HG02571 (cell line): ENCODE results near the gene PTPRU.

ENCODE experiments used
- ATAC-seq: cut with Tn5 transposase; IDR thresholded peaks from one replicate; pipeline ENCODE4 v1.9.1; 2021; ENCODE audit warnings: mild to moderate bottlenecking, moderate library complexity; ENCODE audit not compliant: unreplicated experiment

The PTPRU gene

GRCh38 chr1:29243023-29243870 is 6.9 kb downstream of the PTPRU start:
- ATAC-seq: no peak

GRCh38 chr1:29243871-29244200 is 7.5 kb downstream of the PTPRU start:
- no peak for ATAC-seq

GRCh38 chr1:29245261-29245660 is 8.9 kb downstream of the PTPRU start:
- no peak for ATAC-seq

GRCh38 chr1:29245876-29246275 is 9.6 kb downstream of the PTPRU start:
- ATAC-seq: no peak

GRCh38 chr1:29247044-29247443 is 10.7 kb downstream of the PTPRU start:
- ATAC-seq: no peak

- no peak for ATAC-seq
Observed at GRCh38 chr1:29247571-29248273, 11.4 kb downstream of the PTPRU start.

GRCh38 chr1:29248409-29248808 is 12.1 kb downstream of the PTPRU start:
- ATAC-seq: no peak

GRCh38 chr1:29249170-29249691 is 12.9 kb downstream of the PTPRU start:
- ATAC-seq: no peak

GRCh38 chr1:29249951-29250581 is 13.7 kb downstream of the PTPRU start:
- no peak for ATAC-seq

- no peak for ATAC-seq
Observed at GRCh38 chr1:29251164-29252124, 15.1 kb downstream of the PTPRU start.

GRCh38 chr1:29253180-29253579 is 16.9 kb downstream of the PTPRU start:
- no peak for ATAC-seq

GRCh38 chr1:29254346-29254745 is 18.0 kb downstream of the PTPRU start:
- no peak for ATAC-seq

- ATAC-seq: no peak
Observed at GRCh38 chr1:29255134-29255666, 18.9 kb downstream of the PTPRU start.

GRCh38 chr1:29256394-29256793 is 20.1 kb downstream of the PTPRU start:
- ATAC-seq: no peak

GRCh38 chr1:29256979-29257804 is 20.9 kb downstream of the PTPRU start:
- ATAC-seq: no peak

- no peak for ATAC-seq
Observed at GRCh38 chr1:29258189-29258975, 22.1 kb downstream of the PTPRU start.

- ATAC-seq: no peak
Observed at GRCh38 chr1:29258976-29259801, 22.9 kb downstream of the PTPRU start.
